Stimulated activated naive B cell treated with anti-CD40 and anti-IgM and Interleukin-4, amounts not matched to agents 10 μg/mL and 1 μg/mL and 100 μg/mL, for 72 hours (primary cell): Measurements from ENCODE around the gene ZNF385B.
"Not testable (repeated sequence)": the region's sequence is repeated elsewhere in the genome, so short reads cannot be mapped to it uniquely, and the experiment has no call there.

Experiments
- ATAC-seq, 2 donors: fragments of 150-1000 bp; cut with Tn5 transposase; replicated peaks; 2 replicates each; pipeline ENCODE4 v1.10.0; 2021; ENCODE audit warnings: moderate library complexity in 1 of 2
- DNase-seq: peaks from one replicate; pipeline ENCODE4 v3.0.0; 2021
- H3K27ac Mint-ChIP-seq: one replicate; pipeline ENCODE4 v1.8.0; 2022; ENCODE audit warnings: mild to moderate bottlenecking, mixed read lengths
- H3K27me3 Mint-ChIP-seq, 2 donors: one replicate each; pipeline ENCODE4 v1.8.0; 2022; ENCODE audit warnings: mixed read lengths in 2 of 2
- H3K36me3 Mint-ChIP-seq, 2 donors: one replicate each; pipeline ENCODE4 v1.8.0; 2022; ENCODE audit warnings: mixed read lengths in 2 of 2, mild to moderate bottlenecking in 1 of 2
- H3K4me1 Mint-ChIP-seq, 2 donors: one replicate each; pipeline ENCODE4 v1.8.0; 2022; ENCODE audit warnings: mixed read lengths in 2 of 2, mild to moderate bottlenecking in 1 of 2
- H3K4me3 Mint-ChIP-seq, 2 donors: one replicate each; pipeline ENCODE4 v1.8.0; 2022; ENCODE audit warnings: mild to moderate bottlenecking in 2 of 2, mixed read lengths in 2 of 2, moderate library complexity in 1 of 2
- H3K9me3 Mint-ChIP-seq, 2 donors: one replicate each; pipeline ENCODE4 v1.8.0; 2022; ENCODE audit warnings: mixed read lengths in 2 of 2, mild to moderate bottlenecking in 1 of 2

Gene ZNF385B

DNA sequence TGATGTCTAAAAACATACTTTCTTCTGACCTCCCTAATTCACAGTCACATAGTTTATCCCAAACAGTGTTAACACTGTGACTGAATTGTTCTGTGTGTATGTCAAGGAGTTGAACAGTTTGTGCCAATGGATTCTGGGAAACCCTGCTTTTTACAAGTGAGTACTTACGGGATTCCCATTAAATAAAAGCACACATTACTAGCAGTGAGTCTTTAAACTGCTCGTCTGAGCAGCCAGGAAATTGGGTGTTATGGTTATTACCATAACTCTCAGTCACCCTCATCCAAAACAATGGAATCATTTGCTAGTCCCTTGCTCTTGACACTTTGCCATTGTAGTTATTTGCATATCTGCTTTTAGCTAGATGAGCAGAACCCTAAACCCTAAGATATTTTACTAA, 209.1 kb downstream of the ZNF385B start:
- ATAC-seq, result no peak
- Mint-ChIP-seq H3K27ac (no peak overlapping the region), H3K9me3 (no peaks in the 10 kb centered on the region), H3K36me3 (no peaks in the 10 kb centered on the region), H3K4me3 (no peak overlapping the region), H3K4me1 (no peaks in the 10 kb centered on the region), H3K27me3 (peaks cover 5 to 17% of the 10 kb centered on the region in 2 donors)
- DNase-seq, result no peak

- H3K4me3 Mint-ChIP-seq, result no peak overlapping the region
- H3K4me1 Mint-ChIP-seq, result no peaks in the 10 kb centered on the region
- H3K36me3 Mint-ChIP-seq, result no peaks in the 10 kb centered on the region
- no peaks in the 10 kb centered on the region for H3K9me3 Mint-ChIP-seq
- no peak overlapping the region for H3K27ac Mint-ChIP-seq
- ATAC-seq, result no peak
- no peak for DNase-seq
- peaks cover 5 to 21% of the 10 kb centered on the region in 2 donors for H3K27me3 Mint-ChIP-seq
These were observed 211.0 kb downstream of the ZNF385B start for GRCh38 chr2:179650420-179650819.

- H3K4me3 Mint-ChIP-seq, result no peak overlapping the region
- no peak overlapping the region for H3K27ac Mint-ChIP-seq
- no peaks in the 10 kb centered on the region for H3K4me1 Mint-ChIP-seq
- ATAC-seq (no peak), DNase-seq (no peak)
- H3K27me3 Mint-ChIP-seq, result peaks cover 5 to 16% of the 10 kb centered on the region in 2 donors
- no peaks in the 10 kb centered on the region for H3K9me3 Mint-ChIP-seq
- H3K36me3 Mint-ChIP-seq, result no peaks in the 10 kb centered on the region
These were observed 214.4 kb downstream of the ZNF385B start for GRCh38 chr2:179646862-179647587.

GRCh38 chr2:179646173-179646769, 215.1 kb downstream of the ZNF385B start:
- Mint-ChIP-seq H3K4me3 (no peak overlapping the region), H3K36me3 (no peaks in the 10 kb centered on the region), H3K27ac (no peak overlapping the region), H3K27me3 (peaks cover 5 to 16% of the 10 kb centered on the region in 2 donors), H3K9me3 (no peaks in the 10 kb centered on the region), H3K4me1 (no peaks in the 10 kb centered on the region)
- ATAC-seq (no peak), DNase-seq (no peak)

DNA sequence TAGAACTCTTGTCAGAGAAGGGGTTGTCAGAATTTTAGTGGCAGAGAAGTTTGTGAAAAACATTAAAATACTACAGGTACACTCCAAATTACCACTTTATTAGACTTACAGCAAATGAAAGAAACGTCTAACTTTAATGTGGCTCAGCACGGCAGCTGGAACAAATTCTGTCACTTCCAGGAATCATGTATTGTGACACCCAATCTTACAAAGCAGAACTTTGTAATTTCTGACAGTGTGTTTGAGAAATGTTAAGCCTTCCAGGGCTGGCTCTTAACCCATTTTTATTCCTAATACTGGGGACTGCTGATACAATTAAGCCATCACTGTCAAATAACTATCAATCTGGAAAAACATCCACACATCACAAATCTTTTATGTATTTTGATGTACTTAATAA, 216.4 kb downstream of the ZNF385B start:
- DNase-seq, result no peak
- Mint-ChIP-seq H3K27me3 (peaks cover 5 to 16% of the 10 kb centered on the region in 2 donors), H3K9me3 (no peaks in the 10 kb centered on the region), H3K4me1 (no peaks in the 10 kb centered on the region), H3K4me3 (no peak overlapping the region), H3K36me3 (no peaks in the 10 kb centered on the region), H3K27ac (no peak overlapping the region)
- no peak for ATAC-seq

DNA sequence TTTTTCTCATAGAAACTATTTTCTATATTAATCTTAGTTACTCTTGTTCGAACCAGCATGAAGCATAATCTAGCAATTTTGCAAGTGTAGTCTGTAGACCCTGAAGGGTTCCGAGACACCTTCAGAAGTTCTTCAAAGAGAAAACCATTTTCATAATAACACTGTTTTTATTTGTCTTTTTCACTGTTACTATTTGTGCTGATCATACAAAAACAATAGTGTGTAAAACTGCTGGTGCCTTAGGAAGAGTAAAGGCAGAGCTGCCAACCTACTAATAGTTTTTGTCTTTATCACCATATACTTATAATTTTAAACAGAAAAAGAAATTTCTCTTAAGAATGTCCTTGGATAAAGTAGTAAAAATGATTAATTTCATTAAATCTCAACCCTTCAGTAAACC, 218.9 kb downstream of the ZNF385B start:
- H3K4me1 Mint-ChIP-seq, result no peaks in the 10 kb centered on the region
- H3K27ac Mint-ChIP-seq, result no peak overlapping the region
- ATAC-seq (no peak), DNase-seq (no peak)
- peaks cover 0 to 1% of the 10 kb centered on the region in 2 donors for H3K9me3 Mint-ChIP-seq
- H3K36me3 Mint-ChIP-seq, result no peaks in the 10 kb centered on the region
- H3K4me3 Mint-ChIP-seq, result no peak overlapping the region
- peaks cover 4 to 16% of the 10 kb centered on the region in 2 donors for H3K27me3 Mint-ChIP-seq

DNA sequence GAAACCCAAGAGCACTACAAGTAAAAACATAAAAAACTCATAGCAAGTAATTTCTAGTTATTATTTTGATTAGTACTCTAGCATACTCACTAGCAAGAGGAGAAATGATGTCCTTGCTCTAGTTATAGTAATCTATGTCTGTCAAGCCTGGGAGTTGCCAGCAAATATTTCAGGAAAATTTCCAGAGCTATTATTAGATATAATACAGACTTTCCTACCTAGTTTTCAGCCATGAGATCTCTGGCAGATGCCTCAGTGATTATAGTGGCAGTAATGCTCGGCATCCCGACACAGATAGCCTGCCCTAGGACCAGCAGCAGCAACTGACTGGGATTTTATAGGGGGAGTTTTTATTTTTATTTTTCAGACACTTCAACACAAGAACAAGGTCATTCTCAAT, 224.4 kb downstream of the ZNF385B start:
- Mint-ChIP-seq H3K9me3 (peaks cover 0 to 5% of the 10 kb centered on the region in 2 donors), H3K4me3 (no peak overlapping the region), H3K27ac (no peak overlapping the region), H3K36me3 (no peaks in the 10 kb centered on the region), H3K4me1 (no peaks in the 10 kb centered on the region), H3K27me3 (peaks cover 4 to 10% of the 10 kb centered on the region in 2 donors)
- no peak for DNase-seq
- ATAC-seq, result no peak

DNA sequence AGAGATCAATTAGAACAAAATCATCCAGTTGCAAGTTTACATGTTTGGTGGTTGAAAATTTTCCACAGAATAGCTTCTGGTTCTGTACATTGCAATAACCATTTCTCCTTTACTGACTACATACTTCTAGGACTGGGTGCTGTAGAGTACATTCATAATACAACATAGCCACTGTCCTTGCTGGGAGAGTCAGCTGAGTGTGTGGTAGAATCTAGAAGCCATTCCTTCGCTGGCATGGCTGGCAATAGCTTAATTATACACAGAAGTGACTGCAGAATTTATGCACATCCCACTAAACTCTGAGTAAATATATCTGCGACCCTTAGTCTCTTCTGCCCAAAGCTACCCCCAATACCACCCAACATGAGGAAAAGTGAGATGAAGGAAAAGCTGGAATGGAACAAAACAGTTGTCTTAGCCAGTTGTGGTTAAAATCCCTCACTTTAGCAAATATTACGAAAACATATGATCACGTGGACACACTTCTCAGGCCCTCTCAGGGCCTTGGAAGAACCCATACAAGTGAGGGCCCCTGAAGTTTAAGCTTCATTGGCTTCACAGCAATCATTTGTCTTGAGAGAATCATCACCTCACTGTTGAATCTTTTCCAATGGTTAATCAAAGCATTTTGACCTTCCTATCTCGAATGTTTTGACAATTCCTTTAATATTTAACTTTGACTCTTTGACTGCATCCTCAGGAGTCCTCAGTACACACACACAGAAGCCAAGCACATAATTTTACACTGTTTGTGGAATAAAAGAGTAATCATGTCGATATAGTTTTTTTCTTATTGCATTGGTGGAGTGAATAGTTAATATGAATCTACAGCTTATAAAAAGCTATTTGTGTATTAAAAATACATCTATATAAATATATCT, 225.1 kb downstream of the ZNF385B start:
- Mint-ChIP-seq H3K27ac (no peak overlapping the region), H3K4me3 (no peak overlapping the region), H3K36me3 (no peaks in the 10 kb centered on the region), H3K9me3 (peaks cover 0 to 5% of the 10 kb centered on the region in 2 donors), H3K4me1 (no peaks in the 10 kb centered on the region), H3K27me3 (peaks cover 4 to 10% of the 10 kb centered on the region in 2 donors)
- no peak for DNase-seq
- ATAC-seq, result no peak

DNA sequence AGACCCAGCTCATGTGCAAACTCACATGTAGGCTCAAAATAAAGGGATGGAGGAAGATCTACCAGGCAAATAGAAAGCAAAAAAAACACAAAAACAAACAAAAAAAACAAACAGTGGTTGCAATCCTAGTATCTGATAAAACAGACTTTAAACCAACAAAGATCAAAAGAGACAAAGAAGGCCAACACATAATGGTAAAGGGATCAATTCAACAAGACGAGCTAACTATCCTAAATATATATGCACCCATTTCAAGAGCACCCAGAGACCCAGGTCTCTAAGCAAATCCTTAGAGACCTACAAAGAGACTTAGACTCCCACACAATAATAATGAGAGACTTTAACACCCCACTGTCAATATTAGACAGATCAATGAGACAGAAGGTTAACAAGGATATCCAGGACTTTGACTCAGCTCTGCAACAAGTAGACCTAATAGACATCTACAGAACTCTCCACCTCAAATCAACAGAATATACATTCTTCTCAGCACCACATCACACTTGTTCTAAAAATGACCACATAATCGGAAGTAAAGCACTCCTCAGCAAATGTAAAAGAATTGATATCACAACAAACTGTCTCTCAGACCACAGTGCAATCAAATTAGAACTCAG, 229.5 kb downstream of the ZNF385B start:
- H3K9me3 Mint-ChIP-seq, H3K27me3 Mint-ChIP-seq, H3K4me1 Mint-ChIP-seq: not testable (repeated sequence)

GRCh38 chr2:179629776-179630175, 231.6 kb downstream of the ZNF385B start:
- not testable (repeated sequence) for H3K27ac Mint-ChIP-seq, H3K36me3 Mint-ChIP-seq, H3K4me3 Mint-ChIP-seq, H3K9me3 Mint-ChIP-seq, H3K4me1 Mint-ChIP-seq, DNase-seq, ATAC-seq, H3K27me3 Mint-ChIP-seq

More for the DNA sequence above, 229.5 kb downstream of the ZNF385B start:
- not testable (repeated sequence) for H3K36me3 Mint-ChIP-seq, ATAC-seq, H3K4me3 Mint-ChIP-seq, DNase-seq, H3K27ac Mint-ChIP-seq

GRCh38 chr2:179626261-179626660, 235.2 kb downstream of the ZNF385B start:
- H3K4me3 Mint-ChIP-seq, result no peak overlapping the region
- H3K4me1 Mint-ChIP-seq, result no peaks in the 10 kb centered on the region
- ATAC-seq (no peak), DNase-seq (no peak)
- H3K27ac Mint-ChIP-seq, result no peak overlapping the region
- no peaks in the 10 kb centered on the region for H3K9me3 Mint-ChIP-seq
- H3K27me3 Mint-ChIP-seq, result peaks cover 0 to 6% of the 10 kb centered on the region in 2 donors
- H3K36me3 Mint-ChIP-seq, result no peaks in the 10 kb centered on the region

- Mint-ChIP-seq H3K36me3 (no peaks in the 10 kb centered on the region), H3K27me3 (no peaks in the 10 kb centered on the region), H3K27ac (no peak overlapping the region), H3K4me3 (no peak overlapping the region), H3K4me1 (no peaks in the 10 kb centered on the region), H3K9me3 (peaks cover 0 to 3% of the 10 kb centered on the region in 2 donors)
- ATAC-seq, result no peak
- DNase-seq, result no peak
These were observed 238.6 kb downstream of the ZNF385B start for GRCh38 chr2:179622635-179623300.

DNA sequence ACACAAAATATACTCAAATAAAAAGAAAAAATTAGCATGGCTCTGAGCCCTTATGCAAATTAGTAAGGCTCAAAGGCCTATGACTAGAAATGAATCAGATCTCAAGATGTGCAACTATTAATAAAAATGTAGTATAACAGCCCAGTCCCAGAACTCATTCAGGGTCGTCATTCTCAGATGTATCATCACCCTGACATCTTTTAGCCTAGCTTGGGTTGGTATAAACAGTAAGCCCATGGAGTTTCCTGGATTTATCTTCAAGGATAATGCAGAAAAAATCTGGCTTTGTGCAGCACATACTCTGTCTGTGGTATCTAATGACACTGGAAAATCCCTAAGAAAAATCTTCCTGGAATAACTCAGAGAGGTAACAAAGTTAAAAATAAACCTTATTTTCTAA, 239.3 kb downstream of the ZNF385B start:
- Mint-ChIP-seq H3K9me3 (peaks cover 0 to 3% of the 10 kb centered on the region in 2 donors), H3K4me3 (no peak overlapping the region), H3K27me3 (no peaks in the 10 kb centered on the region), H3K36me3 (no peaks in the 10 kb centered on the region), H3K4me1 (no peaks in the 10 kb centered on the region), H3K27ac (no peak overlapping the region)
- DNase-seq, result no peak
- no peak for ATAC-seq

DNA sequence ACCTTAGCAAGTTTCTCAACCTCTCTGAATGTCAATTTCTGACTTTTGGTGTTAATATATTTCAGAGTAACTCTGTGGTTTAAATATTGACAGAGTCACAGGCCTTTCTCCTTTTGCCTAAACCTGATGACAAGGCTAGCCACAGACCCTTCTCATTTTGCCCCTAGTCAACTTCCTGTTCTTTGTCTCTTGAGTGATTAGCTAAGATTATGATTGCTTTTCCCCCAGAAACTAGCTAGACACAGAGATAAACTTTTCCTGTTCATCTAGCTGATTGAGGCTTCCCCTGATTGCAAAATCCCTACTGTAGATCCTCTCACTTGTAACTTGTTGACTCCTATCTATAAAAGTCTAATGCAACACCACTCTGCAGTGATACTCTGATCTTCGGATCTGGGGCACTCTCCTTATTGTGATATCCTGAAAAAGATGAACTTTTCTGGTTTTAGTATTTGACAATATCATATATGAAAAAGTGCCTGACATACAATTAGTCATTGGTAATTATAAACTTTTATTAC, 241.4 kb downstream of the ZNF385B start:
- H3K27me3 Mint-ChIP-seq, result peaks cover 0 to 4% of the 10 kb centered on the region in 2 donors
- no peak overlapping the region for H3K4me3 Mint-ChIP-seq
- no peaks in the 10 kb centered on the region for H3K36me3 Mint-ChIP-seq
- DNase-seq (no peak), ATAC-seq (no peak)
- H3K4me1 Mint-ChIP-seq, result no peaks in the 10 kb centered on the region
- H3K9me3 Mint-ChIP-seq, result peaks cover 0 to 3% of the 10 kb centered on the region in 2 donors
- H3K27ac Mint-ChIP-seq, result no peak overlapping the region
